GM21526 (cell line): ENCODE measurements around the gene NRP2.

Experiments used
- ATAC-seq: cut with Tn5 transposase; IDR thresholded peaks from one replicate; pipeline ENCODE4 v1.9.1; 2021; ENCODE audit warnings: moderate library complexity; ENCODE audit not compliant: unreplicated experiment, low FRiP score

Gene NRP2, protein sequence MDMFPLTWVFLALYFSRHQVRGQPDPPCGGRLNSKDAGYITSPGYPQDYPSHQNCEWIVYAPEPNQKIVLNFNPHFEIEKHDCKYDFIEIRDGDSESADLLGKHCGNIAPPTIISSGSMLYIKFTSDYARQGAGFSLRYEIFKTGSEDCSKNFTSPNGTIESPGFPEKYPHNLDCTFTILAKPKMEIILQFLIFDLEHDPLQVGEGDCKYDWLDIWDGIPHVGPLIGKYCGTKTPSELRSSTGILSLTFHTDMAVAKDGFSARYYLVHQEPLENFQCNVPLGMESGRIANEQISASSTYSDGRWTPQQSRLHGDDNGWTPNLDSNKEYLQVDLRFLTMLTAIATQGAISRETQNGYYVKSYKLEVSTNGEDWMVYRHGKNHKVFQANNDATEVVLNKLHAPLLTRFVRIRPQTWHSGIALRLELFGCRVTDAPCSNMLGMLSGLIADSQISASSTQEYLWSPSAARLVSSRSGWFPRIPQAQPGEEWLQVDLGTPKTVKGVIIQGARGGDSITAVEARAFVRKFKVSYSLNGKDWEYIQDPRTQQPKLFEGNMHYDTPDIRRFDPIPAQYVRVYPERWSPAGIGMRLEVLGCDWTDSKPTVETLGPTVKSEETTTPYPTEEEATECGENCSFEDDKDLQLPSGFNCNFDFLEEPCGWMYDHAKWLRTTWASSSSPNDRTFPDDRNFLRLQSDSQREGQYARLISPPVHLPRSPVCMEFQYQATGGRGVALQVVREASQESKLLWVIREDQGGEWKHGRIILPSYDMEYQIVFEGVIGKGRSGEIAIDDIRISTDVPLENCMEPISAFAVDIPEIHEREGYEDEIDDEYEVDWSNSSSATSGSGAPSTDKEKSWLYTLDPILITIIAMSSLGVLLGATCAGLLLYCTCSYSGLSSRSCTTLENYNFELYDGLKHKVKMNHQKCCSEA

DNA sequence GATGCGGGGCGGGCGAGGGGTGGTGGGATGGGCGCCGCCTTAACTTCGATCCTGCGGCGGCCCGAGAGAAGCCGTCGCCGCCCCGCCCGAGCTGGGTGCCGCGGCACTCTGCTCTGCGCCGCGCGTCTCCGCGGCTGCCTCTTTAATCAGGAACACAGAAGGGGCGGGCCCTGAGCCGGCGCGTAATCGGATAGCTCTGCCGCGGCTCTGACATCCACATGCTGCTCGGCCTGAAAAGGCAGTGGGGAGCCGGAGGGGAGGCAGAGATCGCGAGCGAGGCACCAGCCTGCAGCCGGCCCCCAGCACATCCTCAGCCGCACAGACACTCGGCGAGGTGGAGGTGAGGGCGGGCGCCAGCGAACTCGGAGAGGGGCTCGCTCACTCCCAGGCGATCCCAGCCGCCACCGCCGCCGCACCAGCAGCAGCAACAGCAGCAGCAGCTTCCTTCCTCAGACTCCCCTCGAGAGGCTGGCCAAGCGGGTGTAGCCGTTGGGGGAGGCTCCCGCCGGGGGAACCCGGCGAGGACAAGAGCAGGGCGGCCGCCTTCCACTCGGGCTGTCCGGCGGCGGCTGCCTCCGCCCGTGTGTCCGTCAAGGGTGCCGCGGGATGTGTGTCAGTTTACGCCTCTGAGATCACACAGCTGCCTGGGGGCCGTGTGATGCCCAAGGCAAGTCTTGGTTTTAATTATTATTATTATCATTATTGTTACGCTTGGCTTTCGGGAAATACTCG, at the start of gene NRP2:
NRP2 (plus strand) TSS at position 263 of the 732 bp plus-strand sequence. CDS start 790 bp downstream, outside the sequence.
- peak; percentile 81 for ATAC-seq

DNA sequence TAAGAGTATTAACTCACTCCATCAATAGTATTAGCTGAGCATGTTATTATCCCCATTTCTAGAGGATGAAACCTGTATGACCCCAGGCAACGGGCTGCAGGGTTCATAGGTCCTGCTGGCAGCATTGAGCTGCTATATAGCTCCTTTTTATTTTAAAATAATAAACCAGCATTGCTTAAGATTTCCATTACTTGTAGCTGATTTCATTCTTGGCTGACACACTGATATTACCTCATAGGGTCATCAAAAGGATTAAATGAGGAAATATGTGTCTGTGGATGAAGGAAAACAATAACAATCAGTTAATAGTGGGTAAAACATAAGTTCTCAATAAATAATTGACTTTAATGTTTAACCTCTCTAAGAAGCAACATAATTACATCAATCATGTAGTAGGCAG, 48.3 kb upstream of the NRP2 start:
- no peak for ATAC-seq

DNA sequence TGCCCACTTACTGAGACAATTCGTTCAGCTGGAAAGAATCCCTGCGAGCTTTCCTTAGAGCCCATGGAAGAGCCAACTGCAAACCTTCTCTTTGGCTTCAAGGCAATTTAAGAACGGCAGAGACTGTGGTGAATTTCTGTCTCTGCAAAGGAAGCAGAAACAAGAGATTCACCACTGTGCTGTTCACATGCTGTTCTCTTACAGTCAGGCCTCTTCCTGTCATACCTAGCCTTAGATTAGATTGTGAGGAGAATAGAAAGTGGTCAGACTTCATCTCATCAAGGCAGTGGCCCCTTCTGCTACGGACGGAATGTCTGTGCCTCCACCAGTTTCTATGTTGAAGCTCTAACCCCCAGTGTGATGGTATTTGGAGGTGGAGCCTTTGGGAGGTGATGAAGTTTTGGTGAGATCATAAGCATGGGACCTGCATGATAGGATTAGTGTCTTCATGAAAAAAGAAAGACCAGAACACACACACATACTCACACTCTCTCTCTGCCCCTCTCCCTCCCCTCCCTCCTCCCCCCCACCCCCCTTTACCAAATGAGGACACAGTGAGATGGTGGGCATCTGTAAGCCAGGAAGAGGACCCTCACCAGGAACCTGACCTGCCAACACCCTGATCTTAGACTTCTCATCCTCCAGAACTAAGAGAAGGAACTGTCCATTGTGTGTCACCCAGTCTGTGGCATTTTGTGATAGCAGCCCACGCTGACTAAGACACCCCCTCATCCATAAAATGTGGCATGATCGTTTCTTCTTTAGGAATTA, 45.6 kb upstream of the NRP2 start:
- no peak for ATAC-seq

DNA sequence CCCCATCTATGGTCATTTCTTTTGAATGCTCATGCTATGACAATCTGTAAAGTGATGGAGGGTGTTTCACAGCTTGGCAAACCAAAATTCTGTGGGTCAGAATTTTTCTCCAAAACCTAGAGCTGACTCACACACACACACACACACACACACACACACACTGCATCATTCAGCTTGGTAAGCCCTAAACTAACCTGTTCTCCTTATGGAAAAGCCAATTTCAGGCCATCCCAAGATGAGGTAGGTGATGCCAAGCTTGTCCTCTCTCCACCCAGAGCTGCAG, 45.0 kb upstream of the NRP2 start:
- no peak for ATAC-seq

DNA sequence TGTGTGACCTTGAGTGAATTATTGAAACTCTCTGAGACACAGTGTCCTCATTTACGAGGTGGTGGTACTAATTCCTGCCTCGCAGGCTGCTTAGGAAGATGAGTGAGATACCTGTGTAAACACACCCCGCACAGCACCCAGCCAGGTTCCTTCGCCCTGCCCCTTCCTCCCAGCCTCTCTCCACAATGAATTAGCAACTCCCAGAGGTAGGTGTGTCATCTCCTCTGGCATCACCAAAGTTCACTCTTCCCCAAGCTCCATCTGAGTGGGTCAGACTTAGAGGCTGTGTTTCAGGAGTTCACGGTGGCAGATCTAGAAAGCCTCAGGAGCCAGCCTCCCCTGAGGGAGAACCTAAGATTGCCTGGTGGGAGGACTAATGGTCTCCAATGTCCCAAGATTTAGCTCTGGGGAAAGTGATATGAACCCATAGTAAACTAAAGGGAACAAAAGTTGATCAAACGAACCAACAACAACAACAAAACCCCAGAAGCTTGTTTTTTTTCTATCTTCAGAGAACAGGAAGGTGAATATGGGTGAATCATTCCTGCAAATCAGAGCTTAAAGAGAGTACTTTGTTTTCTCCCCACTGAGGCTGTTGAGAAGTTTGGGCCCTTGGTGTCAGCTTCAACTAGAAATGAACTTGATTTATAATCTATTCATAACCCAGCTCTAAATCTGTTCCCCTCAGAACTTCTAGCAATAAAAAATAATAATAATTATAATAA, 44.4 kb upstream of the NRP2 start:
- no peak for ATAC-seq

DNA sequence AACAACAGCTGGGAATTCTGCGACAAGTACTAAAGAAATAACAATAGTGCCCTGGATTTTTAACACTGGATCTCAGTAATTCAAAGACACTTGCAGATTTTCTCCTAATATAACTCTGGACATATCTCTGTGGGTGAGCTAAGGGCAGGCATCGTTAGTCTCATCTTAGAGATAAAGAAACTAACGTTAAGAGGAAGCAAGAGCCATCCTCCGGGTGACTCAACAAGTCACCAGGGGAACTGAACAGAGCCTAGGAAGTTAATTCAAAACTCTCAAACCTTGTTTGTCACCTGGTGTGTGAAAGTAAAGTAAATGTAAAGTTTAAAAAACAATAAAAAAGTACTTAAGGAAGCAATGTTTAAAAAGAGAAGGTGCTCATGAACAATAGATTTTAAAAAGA, 41.6 kb upstream of the NRP2 start:
- peak; percentile 63 for ATAC-seq

DNA sequence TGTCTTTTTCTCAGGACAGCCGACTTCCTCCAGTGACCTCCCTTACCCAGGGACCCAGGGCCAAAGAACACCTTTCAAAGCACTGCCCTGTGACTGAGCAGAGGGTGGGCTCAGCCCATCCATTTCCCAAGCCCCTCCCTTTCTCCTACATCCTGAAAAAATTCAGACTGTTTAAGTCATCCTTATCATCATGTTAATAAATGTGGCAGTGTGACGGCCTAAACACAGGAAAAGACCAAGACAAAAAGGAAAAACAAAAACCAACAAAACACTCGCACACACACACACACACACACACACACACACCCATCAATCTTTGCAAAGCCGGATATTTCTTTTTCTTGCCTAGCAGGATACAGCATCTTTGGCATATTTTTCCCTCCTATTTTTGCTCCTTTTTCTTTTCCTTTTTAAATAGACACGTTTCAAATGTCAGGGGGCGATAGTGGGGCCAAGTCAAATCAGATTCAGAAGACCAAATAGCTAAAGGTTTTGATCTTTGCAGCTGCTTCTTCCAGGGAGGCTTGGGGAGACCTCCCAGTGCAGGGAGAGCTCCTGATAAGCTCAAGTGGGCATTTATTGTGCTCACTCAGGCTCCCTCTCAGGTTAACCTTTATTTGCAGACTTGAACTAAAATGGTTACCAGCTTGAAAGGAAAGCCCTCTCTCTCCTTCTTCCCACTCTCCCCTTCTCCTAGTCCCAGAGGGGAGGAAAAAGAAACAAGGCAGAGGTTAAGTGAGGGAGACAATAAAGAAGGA, 39.5 kb upstream of the NRP2 start:
- ATAC-seq: no peak

DNA sequence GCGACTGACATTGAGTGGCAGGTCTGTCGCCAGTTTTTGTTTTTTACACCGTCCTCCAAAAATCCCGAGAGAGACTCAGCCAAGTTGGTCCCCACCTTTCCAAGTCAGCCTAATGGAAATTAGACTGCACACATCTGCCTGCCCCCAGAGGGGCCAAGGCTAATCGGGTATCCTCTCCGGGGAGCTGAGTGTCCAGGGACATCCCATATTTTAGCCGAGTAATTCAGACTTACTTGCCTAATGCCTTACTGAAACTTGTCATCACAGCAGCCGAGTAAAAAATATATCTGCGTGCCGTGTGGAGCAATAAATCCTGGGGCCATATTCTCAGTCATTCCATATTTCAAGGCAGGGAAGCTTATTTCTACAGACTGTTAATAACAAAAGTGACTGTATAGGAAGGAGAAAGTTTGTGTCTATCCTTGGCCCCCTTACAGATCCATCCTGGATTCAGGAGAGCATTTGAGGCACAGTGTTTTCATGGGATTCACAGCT, 38.9 kb upstream of the NRP2 start:
- ATAC-seq: no peak

DNA sequence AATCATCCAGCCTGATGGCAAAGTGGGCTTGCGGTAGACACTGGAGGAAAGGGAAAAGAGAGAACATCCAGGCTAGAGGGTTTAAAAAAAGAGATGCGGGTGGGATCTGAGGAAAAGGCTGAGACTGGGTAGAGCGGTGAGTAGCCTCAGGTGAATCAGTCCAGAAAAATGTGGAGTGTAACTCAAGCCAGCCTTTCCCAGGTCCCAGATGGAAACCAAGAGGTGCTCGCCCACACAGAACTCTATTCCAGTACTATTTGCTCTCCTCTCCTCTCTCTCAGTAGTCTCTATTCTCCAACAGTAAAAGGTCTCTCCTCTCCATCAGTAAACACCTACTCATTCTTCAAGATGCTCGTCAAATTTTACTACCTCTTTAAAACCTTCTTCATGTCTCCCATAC, 38.3 kb upstream of the NRP2 start:
- ATAC-seq: no peak

DNA sequence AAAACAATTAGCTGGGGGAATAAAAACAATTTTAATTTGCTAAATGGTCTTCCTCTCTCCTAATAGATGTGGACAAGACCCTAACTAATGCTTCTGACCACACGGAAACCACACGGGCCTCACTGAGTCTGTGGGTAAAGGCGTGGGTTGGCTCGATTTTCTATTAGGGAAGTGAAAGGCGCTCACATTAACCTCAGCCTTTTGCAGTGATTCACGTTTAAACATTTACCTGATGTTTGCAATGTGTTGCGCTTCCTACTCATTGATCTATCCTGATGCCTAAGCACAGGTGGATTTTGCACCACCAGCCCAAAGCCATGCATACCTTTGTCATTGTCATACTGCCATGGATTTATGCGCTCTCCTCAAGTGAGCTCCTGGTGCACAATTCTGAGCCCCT, 35.6 kb upstream of the NRP2 start:
- ATAC-seq: peak; percentile 99

DNA sequence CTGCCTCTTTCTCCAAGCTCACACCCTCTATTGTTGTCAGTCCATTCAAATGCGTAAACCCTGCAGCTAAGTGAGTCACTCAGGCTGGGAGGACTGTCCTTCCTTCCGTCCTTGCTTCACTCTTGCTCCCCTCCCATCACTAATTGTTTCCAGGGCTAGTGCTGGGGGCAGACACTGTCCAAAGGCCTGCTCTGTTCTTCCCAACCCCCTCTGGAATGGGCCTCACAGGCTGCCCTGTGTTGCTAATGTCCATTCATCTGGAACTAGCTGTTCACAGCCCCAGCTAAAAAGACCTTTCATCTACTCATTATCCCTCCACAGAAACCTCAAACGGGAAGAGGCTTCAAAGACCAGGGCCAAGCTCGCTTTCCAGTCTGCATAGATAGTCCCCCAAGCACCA, 31.9 kb upstream of the NRP2 start:
- ATAC-seq: no peak

DNA sequence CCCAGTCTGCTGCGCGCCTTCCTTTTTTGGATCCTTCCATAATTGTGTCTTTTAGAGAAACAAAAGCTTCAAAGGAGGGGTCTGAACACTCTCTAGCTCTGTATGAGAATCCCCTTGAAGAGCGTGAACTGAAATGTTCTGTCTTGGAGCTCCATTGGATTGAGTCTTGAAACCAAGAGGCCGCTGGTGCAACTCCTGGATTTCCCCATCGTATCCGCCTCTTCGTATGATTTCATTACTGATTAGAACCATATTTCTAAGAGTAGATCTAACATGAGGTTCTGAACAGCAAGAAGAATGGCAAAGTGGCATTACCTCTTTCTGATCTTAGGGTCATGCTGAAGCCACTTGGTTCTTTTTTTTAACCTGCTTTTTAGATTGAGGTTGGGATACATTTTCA, 31.4 kb upstream of the NRP2 start:
- ATAC-seq: no peak

DNA sequence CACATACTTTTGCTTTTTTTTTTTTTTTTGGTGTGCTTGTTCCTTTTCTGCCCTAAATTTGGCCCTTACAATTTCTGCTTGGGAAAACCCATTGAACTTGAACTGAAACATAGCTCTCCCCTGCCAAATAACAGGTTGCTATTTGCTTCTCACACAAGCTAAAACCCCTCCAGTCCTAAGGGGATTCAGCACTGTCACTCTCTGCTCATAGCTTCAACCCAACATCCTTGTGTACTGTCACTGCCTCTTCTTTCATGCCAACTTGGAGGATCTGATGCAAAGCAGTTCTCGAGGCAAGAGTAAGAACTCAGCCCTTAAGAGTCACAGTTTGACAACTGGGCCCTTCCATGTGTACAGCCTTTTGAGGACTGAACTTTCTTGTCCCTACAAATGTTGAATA, 30.6 kb upstream of the NRP2 start:
- no peak for ATAC-seq

DNA sequence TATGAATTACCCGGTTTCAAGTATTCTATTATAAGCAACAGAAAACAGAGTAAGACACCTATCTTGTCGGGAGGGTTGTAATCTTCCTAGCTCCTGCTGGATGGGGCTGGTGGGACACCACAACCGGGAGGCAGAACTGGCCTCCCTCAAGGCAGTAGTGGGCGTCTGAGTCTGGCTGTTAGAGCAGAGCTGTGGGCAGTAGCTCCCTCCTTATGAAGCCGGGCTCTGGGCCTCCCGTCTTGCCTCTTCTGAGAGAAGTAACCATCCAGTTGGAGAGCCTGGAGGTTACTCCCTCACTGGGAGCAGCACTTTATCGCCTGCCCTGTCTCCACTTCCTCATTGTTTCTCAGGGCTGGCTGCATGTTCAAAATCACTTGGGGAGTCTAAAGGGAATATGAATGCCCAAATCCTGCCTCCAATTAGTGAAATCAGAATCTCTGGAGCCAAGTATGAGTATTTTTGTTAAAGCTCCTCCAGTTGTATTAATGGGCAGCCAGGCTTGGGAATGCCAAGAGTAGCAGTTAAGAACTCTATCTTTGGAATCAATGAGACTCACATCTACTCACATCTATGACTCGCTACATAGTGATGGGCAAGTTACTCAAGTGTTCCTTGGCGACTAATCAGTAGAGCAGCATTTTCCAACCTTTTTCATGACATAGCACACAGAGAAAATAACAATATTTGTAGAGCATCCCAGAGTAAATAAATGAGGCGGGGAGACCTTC, 27.3 kb upstream of the NRP2 start:
- ATAC-seq: no peak

DNA sequence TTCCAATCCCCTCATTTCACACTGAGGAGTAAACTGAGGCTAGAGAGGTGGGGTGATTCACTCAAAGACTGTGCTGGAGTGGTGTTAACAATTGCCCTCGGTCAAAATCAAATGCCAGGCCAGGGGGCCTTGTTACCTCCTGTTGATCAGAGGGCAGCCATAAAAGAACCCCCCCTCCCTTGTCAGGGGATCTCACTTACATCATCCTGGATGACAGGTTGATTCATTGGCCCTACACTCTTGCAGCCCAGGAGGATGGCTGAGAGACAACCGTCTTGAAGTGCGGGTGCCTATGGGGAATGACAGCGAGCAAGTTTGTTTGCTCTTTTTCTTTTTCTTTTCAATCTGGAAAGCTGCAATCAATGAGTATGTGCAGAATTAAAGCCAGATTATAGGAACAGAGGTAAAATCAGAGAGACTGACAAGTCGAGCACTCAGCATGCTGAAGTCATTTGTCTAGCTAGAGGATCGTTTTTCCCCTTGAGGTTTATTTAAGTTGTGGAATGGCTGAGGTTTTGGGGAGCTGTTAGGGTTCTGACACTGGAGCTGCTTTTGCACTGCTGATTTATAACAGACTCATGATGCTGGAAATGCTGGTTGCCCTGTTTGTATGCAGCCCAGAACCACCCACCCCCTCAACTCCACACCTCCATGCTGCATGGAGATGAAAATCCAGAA, 26.4 kb upstream of the NRP2 start:
- ATAC-seq: no peak

DNA sequence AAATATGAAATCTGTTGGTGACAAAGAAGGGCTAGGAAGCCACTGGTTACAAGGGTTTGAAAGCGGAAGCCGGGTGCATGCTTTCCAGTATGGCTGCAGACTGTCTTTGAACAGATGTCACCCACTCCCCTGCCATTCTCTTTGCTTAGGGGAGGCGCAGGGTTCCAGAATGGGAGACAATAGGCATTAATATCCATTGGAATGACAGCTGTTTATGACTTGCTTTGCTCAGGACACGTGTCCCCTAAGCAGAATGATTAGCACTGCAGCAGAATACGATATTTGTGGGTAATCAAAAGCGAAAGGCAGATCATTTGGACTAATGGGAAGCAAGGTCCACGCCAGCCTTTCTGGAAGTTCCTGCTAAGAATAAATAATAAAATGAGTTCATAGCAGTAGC, 25.8 kb upstream of the NRP2 start:
- ATAC-seq: no peak

DNA sequence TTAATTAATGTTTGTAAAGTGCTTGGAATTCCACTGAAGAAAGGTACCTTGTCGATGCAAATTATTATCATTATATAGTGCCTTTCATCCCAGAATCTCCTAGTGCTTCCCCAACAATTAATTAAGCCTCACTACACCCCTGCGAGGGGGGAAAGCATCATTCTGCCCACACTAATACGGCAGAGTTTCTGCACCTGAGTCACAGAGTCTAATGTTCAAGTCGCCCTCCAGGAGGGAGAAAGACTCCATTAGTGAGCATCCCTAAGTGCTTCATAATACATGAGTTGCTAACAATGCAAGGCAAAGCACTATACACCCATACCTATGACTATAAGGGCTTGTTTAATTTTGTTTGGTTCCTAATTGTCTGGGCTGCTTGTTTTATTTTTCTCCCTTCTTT, 25.4 kb upstream of the NRP2 start:
- ATAC-seq: no peak

DNA sequence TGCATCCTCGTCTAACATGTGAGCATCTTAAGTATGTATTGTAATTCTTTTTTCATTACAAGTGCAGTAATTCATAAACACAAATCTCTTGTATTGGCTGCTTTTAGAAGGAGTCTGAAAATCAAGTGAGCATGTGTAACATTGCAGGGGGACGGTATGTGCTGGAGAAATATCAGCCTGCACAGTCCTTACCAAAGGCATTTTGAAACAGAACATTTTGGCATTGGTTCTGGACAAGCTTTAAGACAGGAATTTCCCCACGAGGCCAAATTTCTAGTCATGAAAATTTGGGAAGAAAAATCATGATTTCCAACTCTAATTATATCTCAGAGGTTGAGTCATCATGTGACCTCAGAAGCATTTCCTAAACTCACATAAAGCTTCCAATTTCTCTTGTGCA, 24.7 kb upstream of the NRP2 start:
- no peak for ATAC-seq
